ENCODE data around the gene MEF2A. TPM values are rescaled to one million over a fixed set of nuclear protein-coding genes. Genes with fewer than 3 reads are reported as not detected.

Gene MEF2A
- polyA plus RNA-seq, 3 donors: 20.3 to 61.8 (median 33.5) TPM

- DNase-seq: no peak
- Mint-ChIP-seq H3K4me1 (peaks cover 4% of the 10 kb centered on the region), H3K4me3 (no peak overlapping the region), H3K27me3 (ENCODE audit: low read depth in 3 of 3) (peaks cover 0 to 2% (median 1%) of the 10 kb centered on the region in 3 donors), H3K36me3 (no peaks in the 10 kb centered on the region), H3K9me3 (no peaks in the 10 kb centered on the region), H3K27ac (no peak overlapping the region)
- Histone ChIP-seq H4K20me1 (ENCODE audit: insufficient read depth, low read length) (no peaks in the 10 kb centered on the region), H3K4me2 (replicated peaks; ENCODE audit: extremely low read depth, low read length, poor library complexity, severe bottlenecking) (no peak overlapping the region), H3K27ac (ENCODE audit: low read depth in 1 of 2, low read length in 2 of 2) (no peak overlapping the region), H3K27me3 (ENCODE audit: control insufficient read depth in 2 of 2, insufficient read depth in 2 of 2, low read length in 2 of 2) (no peaks in the 10 kb centered on the region), H3K4me1 (ENCODE audit: control insufficient read depth in 1 of 2, insufficient read depth in 2 of 2, low read length in 2 of 2) (no peaks in the 10 kb centered on the region), H2AFZ (ENCODE audit: insufficient read depth, low read depth, low read length, poor library complexity, severe bottlenecking) (no peak overlapping the region), H3K4me3 (replicated peaks in 1 of 3; ENCODE audit: low read depth in 2 of 3, low read length in 3 of 3) (no peak overlapping the region), H3K36me3 (replicated peaks in 1 of 2; ENCODE audit: control insufficient read depth in 1 of 2, insufficient read depth in 2 of 2, low read length in 2 of 2) (no peaks in the 10 kb centered on the region), H3K79me2 (ENCODE audit: insufficient read depth, low read length) (no peaks in the 10 kb centered on the region), H3K9me3 (replicated peaks in 1 of 2; ENCODE audit: control insufficient read depth in 1 of 2, insufficient read depth in 1 of 2, low read length in 2 of 2) (no peaks in the 10 kb centered on the region), H3K9ac (ENCODE audit: insufficient read depth, low read length, poor library complexity, severe bottlenecking) (no peak overlapping the region)
- intact Hi-C loops (cut with micrococcal nuclease): no loop called here
- WGBS (ENCODE audit: insufficient coverage): 94% methylated on average over 4 of the region's 4 CpGs
- no peak for TF ChIP-seq CTCF (IDR thresholded peaks at IDR 0.05)
Measured at GRCh38 chr15:99752556-99752955, 186.8 kb downstream of the MEF2A start.

- no peak overlapping the region for H3K27ac Mint-ChIP-seq
- H3K79me2 ChIP-seq (ENCODE audit: insufficient read depth, low read length): no peaks in the 10 kb centered on the region
- H3K27me3 ChIP-seq (ENCODE audit: control insufficient read depth in 2 of 2, insufficient read depth in 2 of 2, low read length in 2 of 2): no peaks in the 10 kb centered on the region
- H3K27me3 Mint-ChIP-seq (ENCODE audit: low read depth in 3 of 3): peaks cover 0 to 2% (median 1%) of the 10 kb centered on the region in 3 donors
- no peaks in the 10 kb centered on the region for H3K9me3 Mint-ChIP-seq
- WGBS (ENCODE audit: insufficient coverage): no CpG with 5 or more reads among the region's 4 CpGs
- peaks cover 4% of the 10 kb centered on the region for H3K4me1 Mint-ChIP-seq
- H3K4me3 Mint-ChIP-seq: no peak overlapping the region
- H4K20me1 ChIP-seq (ENCODE audit: insufficient read depth, low read length): no peaks in the 10 kb centered on the region
- intact Hi-C loops (cut with micrococcal nuclease): no loop called here
- no peaks in the 10 kb centered on the region for H3K36me3 ChIP-seq (replicated peaks in 1 of 2; ENCODE audit: control insufficient read depth in 1 of 2, insufficient read depth in 2 of 2, low read length in 2 of 2)
- H3K9me3 ChIP-seq (replicated peaks in 1 of 2; ENCODE audit: control insufficient read depth in 1 of 2, insufficient read depth in 1 of 2, low read length in 2 of 2): no peaks in the 10 kb centered on the region
- TF ChIP-seq CTCF (IDR thresholded peaks at IDR 0.05): no peak
- H3K4me2 ChIP-seq (replicated peaks; ENCODE audit: extremely low read depth, low read length, poor library complexity, severe bottlenecking): no peak overlapping the region
- H2AFZ ChIP-seq (ENCODE audit: insufficient read depth, low read depth, low read length, poor library complexity, severe bottlenecking): no peak overlapping the region
- H3K4me3 ChIP-seq (replicated peaks in 1 of 3; ENCODE audit: low read depth in 2 of 3, low read length in 3 of 3): no peak overlapping the region
- DNase-seq: no peak
- H3K36me3 Mint-ChIP-seq: no peaks in the 10 kb centered on the region
- H3K27ac ChIP-seq (ENCODE audit: low read depth in 1 of 2, low read length in 2 of 2): no peak overlapping the region
- H3K9ac ChIP-seq (ENCODE audit: insufficient read depth, low read length, poor library complexity, severe bottlenecking): no peak overlapping the region
- no peaks in the 10 kb centered on the region for H3K4me1 ChIP-seq (ENCODE audit: control insufficient read depth in 1 of 2, insufficient read depth in 2 of 2, low read length in 2 of 2)
Measured at GRCh38 chr15:99753066-99753465, 187.3 kb downstream of the MEF2A start.
